Middle frontal gyrus (tissue), 1 donor: ENCODE data around the gene COG5.
"Not testable (repeated sequence)": the region's sequence is repeated elsewhere in the genome, so short reads cannot be mapped to it uniquely, and the experiment has no call there.

Source experiments
- DNase-seq: peaks from one replicate; pipeline ENCODE4 v3.0.0-alpha.2; 2015; ENCODE audit warnings: low spot score; ENCODE audit errors: extremely low spot score

COG5 gene

DNA sequence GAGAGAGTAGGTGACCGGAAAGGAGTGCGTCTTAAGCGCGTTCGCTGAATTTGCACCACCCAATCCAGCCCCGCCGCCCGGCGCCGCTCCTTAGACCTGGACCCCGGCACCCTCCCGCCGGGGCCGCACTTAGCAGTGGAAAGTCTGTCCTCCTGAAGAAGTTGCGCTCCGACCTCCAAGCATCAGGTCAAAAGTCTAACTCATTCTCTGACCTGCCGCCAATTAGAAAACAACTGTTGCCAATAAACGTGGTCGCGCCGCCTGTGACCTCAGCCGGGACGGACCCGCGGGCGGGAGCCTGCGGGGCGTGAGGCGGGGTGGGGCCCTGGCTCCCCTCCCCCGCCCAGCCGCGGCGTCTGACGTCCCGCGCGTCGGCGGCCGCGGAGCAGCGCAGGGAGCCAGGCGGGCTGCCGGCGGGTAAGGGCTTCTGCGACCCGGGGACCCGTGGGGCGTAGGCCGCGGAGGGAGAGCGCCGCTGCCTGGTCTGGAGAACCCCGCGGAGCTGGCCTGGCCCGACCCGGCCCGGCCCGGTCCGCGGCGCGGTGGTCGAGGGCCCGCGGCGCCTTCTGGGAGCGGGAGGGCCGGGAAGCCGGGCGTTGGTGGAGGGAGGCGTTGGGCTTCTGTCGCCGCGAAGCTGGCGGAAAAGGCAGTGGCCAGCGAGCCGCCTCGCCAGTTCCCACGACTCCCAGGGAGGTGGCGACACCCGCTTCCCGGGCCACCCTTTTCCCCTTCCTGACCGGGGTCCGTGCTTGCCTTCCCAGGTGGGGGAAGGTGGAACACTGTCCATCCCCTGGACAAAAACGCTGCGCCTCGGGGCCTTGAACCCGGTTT lies 16.4 kb upstream of the COG5 start, which contains the start of gene BCAP29:
Gene BCAP29 (plus strand): TSS at position 362 of the 831 bp plus-strand sequence. CDS start 527 bp downstream, outside the sequence.
- peak; percentile 26 for DNase-seq

DNA sequence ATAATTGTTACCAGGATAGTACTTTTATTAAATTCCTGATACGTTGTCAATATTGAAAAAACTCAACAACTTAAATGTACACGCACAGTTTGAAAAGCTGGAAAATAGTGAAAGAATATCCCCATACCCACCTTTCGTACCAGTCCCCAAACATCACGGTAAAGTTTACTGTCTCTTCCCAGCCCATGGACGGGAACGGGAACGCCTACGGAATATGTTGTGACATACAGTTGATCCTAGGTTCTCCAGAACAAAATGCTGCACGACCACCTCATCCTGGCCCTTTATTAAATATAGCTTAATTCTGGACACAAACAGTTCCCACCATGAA lies 15.8 kb upstream of the COG5 start:
- DNase-seq: no peak

DNA sequence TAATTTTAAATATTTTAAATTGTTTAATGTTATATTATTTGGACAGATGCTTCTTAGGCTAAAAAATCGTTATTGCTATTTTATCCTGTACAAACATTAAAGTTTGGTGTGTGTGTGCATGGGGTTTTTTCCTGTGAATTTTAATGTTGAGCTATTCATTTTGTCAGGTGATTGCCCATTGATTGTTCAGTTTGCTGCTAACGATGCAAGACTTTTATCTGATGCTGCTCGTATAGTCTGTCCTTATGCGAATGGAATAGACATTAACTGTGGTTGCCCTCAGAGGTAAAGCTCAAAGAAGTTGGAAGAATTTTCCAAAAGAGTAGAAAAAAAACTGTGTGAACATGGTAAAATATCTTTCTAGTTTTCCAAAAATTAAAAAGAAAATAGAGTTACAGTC lies 9.8 kb upstream of the COG5 start:
- DNase-seq: no peak

DNA sequence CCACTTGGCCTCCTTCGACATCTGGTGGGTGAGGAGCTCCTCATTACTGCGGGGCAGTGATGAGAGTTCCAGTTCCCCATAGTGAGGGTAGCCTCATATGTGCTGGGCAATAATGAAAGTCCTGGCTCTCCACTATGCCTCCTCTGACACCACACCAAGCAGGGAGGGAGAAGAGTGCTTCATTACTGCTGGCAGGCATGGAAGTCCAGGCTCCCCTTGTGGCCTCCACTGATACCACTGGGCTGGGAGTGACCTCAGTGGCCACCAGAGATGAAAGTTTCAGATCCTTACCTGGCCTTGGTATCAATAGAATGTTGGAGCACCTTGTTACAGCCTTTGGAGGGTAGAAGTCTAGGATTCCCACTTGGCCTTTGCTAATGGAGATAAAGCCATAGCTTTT lies 6.6 kb upstream of the COG5 start:
- no peak for DNase-seq

DNA sequence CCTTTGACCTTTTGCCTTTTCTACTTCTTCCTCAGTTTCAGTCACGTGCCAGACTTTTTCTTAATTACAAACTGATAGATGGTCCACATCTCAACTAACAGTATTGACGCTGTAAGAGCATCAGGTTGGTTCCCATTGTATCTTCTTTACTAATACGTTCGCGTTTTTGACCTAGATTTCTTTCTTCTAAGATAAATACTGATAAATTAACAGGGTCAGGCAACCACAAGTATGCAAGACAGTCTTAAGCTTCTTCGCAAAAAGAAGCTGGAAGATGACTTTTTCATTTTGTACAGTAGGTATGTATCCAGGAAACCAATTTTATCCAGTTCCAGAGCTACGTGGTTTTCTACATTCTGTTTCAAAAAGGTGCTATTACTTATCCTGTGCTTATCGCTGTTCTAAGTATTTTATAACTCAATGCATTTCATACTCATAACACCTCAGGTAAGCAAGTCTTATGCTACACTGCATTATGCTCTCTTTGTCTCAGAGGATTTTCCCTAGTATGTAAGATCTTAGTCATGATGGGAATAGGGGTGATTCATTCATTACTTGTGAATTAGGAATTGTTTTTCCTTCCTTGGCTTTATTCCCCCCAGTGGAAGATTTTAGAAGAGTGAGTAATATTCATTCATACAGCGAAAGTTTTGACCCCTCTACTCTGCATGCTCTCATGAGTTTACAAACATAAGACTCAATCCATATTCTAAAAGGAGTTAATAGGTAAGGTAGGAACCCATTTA lies 1.0 kb upstream of the COG5 start:
- no peak for DNase-seq

DNA sequence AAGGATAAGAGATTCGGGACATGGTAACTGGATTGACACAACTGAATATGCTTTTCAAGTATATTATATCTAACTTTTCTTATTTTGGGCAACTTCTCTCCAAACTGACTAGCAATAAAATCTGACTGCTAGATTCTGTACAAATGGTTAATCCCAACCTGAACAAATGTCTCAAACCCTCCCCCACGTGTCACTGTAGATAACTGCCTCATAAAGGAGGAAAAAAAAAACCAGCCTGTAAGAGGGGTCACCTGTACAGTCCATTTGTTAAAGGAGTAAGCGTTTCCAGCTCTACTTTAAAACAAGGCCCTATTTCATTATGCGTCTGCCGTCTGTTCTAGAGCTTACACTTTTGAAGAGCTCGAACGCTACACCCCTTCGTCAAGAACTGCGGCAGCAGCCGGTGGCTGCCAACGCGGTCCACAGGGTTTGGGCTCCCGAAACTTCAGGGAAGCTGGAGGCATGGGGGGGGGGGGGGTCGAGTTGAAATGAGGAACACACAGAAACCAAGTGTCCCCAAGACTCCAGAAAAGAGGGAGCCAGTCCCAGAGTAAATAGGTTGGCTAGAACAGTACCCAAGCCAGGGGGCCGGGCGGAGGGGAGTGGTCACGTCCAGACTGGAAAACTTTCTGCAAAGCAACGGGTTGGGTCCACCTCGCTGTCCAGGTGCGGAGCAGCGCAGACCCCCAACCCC lies 492 bp downstream of the COG5 start:
- DNase-seq: no peak

DNA sequence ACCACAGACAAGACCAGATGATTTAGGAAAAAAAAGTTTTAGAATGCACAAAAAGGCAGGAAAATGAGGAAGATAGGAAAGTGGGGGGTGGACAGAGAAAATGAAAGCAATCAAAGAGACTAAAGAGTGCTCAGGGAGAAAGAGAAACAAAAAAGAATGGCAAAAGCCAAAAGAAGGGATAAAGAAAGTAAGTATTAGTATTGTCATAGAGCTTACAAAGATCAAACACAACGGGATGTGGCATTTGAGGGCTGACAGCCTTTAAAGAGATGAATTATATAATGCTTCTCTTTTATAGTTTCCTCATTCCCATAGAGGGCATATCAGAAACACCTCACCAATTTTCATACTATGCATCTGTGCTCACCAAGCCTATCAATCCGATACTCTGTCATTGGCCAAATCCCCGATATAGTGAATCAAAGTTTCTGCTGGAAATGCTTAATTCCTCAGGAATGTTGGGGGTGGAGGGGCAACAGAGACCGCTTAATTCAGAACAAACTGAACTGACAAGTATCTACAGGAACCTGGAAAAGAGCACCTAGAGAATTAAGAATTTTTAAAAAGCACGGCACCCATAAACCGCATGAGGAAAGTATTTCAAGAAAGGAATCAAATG lies 2.7 kb downstream of the COG5 start:
- DNase-seq: no peak

DNA sequence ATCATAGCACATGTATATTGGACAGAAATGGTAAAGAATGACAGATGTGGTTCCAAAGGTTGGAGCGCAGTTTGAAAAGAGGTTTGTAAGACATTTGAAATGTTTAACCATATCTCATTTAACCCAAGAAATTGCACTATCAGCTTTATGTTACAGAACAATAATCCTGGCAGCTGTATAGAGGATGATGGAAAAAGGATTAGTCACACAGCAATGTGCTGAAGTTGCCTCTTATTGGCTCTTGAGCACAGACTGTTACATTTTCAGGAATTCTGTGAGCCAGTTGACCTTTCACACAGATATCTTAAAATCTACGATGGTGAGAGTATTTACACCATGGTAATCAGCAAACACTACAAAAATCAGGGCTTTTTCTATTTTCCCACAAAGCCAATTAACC lies 3.9 kb downstream of the COG5 start:
- no peak for DNase-seq

DNA sequence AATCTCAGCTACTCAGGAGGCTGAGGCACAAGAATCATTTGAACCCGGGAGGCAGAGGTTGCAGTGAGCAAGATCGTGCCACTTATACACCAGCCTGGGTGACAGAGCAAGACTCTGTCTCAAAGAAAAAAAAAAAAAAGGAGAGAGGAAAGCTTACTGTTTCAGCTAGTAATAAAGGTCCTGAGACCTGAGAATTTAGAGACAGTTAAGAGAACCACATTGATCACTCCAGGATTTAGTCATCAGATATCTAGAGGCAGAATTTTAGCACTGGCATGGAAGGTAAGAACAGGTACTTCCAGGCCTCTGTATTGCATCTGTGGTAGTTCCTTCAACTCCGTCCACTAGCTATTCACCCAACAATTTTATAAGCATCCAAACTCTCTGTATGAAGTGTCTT lies 7.8 kb downstream of the COG5 start:
- DNase-seq: no peak

DNA sequence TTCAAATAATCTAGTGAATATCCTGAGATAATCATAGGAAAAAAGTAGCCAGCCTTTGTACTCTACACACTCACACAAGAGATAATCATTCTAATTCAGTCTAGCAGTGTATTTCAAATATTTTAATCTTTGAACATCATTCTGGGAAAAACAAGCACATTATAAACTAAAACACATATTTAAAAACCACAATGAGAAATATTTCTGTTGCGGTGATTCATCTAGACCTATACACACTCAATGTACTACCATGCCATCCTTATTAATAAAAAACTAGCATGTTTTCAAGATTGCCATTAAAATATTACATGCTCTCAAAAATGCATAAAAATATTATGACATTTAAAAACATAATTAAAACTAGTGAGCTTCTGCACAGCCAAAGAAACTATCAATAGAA lies 11.8 kb downstream of the COG5 start:
- DNase-seq: no peak

DNA sequence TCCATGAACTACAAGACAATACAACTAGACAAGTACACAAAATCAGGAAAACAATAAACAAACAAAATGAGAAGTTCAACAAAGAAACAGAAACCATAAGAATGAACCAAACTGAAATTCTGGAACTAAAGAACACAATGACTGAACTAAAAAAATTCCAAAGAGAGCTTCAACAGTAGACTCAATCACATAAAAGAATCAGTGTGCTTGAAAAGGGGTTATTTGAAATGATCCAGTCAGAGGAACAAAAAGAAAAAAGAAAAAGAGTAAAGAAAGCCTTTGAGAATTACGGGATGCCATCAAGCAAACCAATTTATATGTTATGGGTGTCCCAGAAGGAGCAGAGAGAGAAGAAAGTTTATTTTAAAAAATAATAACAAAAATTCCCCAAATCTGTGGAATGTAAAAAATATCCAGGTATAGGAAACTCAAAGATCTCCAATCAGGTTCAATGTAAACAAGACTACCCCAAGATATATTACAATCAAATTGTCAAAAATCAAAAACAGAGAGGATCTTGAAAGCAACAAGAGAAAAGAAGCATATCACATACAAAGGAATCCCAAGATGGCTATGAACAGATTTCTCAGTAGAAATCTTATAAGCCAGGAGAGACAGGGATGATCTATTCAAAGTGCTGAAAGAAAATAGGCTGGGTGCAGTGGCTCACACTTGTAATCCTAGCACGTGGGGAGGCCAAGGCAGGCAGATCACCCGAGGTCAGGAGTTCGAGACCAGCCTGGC lies 18.7 kb downstream of the COG5 start:
- no peak for DNase-seq

DNA sequence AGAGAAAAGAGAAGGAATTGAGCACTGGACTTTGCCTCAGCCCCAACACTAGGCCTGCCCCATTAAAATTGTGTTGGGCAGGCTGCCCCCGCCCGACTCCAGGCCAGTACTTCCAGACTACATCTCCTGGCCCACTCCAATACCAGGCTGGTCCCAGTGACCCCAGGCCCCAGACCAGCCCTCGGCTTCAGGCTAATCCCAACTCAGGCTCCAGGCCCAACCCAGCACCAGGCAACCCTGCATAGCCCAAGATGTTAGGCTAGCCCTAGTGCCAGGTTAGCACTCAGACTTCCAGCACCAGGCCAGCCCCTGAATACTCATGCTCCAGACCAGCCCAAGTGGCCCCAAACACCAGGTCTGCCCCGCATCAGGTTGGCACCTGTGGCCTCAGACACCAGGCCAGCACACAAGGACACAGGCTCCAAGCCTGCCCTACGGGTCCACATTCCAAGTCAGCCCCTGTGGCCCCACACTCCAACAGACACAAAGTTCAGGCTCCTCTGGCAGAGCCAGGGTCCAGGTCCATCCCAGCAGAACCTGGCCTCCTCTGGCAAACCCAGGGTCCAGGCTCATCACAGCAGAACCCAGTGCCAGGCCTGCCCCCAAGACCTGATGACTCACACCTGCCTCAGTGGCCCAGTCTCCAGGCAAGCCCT lies 20.3 kb downstream of the COG5 start:
- no peak for DNase-seq

DNA sequence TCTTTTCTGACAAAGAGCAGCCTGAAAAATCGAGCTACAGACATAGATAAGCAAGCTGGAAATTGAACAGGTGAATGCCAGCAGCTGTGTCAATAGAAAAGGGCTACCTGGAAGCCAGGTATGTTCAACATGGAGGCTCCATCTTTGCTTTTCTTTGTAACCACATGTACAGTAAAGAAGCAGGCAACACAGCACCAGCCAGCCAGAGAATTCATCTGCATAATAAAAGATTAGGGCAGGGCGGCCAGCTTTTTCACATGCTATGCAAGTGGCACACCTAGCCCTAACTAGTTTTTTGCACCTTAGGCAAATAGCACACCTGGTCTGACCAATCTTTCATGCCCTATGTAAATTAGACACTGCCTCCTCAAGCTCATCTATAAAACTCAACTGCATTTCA lies 25.7 kb downstream of the COG5 start:
- no peak for DNase-seq

DNA sequence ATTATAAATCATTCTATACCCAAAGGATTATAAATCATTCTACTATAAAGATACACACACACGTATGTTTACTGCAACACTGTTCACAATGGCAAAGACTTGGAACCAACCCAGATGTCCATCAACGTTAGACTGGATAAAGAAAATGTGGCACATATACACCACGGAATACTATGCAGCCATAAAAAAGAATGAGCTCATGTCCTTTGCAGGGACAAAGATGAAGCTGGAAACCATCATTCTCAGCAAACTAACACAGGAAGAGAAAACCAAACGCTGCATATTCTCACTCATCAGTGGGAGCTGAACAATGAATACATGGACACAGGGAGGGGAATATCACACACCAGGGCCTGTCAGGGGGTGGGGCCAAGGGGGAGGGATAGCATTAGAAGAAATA lies 26.5 kb downstream of the COG5 start:
- not testable (repeated sequence) for DNase-seq

DNA sequence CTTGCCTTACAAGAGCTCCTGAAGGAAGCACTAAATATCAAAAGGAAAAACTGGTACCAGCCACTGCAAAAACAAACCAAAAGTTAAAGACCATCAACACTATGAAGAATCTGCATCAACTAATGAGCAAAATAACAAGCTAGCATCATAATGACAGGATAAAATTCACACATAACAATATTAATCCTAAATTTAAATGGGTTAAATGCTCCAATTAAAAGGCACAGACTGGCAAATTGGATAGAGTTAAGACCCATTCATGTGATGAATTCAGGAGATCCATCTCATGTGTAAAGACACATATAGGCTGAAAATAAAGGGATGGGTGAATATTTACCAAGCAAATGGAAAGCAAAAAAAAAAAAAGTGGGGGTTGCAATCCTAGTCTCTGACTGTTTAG lies 29.6 kb downstream of the COG5 start:
- no peak for DNase-seq

DNA sequence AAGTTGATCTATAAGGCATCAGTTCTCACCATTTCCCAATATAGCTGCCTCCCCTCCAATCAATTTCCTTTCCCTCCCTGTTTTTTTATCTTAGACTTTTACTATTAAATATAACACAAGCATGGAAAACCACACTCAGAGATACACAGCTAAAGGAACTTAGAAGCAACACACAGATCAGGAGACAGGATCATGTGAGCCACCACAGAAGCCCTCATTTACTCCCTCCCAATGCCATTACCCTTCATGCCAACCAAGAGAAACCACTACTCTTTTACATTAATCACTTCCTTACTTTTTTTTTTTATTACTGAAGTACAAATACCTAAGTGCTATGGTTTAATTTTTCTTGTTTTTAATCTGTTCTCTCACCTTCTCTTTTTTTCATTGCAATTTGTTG lies 33.0 kb downstream of the COG5 start:
- no peak for DNase-seq

DNA sequence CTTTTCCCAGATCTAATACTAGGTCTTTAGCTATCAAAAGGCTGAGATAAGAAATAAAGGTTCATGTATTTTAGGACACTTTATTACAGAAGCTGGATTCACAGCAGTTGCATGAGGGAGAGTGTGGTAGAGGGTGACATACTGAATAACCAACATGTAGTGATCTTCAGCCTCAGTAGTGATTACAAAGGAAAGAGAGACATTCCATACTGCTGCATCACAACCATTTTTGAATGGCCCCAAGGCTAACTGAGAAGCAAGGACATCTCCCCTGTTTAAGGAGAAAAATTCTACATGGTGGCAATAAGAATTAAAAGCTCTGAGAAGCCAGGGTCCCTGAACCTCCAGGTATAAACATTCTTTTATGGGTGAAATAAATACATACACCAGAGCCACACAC lies 35.3 kb downstream of the COG5 start:
- DNase-seq: no peak

DNA sequence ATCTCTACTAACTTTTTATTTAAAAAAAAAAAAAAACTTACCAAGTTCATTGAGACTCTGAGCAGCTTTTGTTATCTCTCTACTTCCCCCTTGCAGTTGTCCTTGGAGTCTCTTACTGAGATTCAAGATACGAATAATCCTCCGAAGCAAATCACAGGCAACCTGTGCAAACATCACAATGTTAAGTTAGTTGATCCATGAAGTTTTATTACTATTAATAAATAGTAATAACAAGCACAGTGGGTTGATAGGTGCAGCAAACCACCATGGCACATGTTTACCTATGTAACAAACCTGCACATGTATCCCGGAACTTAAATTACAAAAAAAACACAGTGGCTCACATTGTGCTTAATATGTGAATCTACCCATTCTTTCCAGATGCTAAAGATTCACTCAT lies 36.5 kb downstream of the COG5 start:
- DNase-seq: no peak

DNA sequence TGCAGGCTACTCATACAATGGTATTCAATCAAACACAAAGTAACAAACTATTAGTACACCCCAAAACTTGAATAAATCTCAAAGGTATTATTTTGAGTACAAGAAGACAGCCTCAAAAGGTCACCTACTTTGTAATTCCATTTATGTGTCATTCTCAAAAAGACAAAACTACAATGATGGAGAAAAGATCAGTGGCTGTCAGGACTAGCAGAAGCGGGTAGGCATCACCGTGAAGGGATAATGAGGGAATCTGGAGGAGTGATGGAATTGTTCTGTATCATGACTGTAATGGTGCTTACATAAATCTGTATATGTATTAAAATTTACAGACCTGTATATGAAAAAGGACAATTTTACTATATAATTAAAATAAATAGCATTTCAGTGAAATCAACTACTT lies 37.0 kb downstream of the COG5 start:
- no peak for DNase-seq

DNA sequence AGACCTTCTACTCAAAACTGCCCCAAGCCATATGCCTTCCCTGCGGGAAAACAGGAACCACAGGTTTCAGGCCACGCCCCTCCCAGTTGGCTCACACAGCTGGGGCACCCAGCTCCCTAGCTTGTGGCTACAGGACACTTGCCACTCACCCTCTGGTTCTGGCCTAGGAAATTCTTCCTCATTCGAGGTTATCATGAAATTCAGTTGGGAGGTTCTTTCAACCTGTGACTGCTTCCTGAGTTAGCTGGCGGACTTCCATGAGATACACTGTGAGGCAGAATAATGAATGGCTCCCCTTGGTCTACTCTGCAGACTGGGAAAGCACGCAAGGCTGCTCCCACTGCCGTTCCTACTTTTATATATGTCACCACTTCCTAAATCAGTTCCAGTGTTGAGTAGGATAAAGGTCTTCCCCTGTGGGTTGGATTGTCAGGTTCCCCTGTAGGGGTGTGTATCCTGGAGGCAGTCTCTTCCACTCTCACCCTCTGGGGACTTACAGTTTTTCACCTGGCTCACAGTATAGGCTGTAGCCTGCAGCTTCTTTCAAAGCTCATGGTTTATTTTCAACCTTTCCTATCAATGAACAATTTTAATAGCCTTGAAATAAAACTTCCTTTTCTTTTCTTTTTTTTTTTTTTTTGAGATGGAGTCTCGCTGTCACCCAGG lies 56.9 kb downstream of the COG5 start:
- no peak for DNase-seq
